Colonic mucosa (tissue), 4 donors: ENCODE measurements around the gene ANKRD31. TPM values are rescaled to one million over a fixed set of nuclear protein-coding genes. Genes with fewer than 3 reads are reported as not detected.
A peak's percentile ranks its signal among the peaks of the same experiment; 100 is the strongest.
"Not testable (repeated sequence)": the region's sequence is repeated elsewhere in the genome, so short reads cannot be mapped to it uniquely, and the experiment has no call there.

Experiments
- DNase-seq: peaks from one replicate; pipeline ENCODE4 v3.0.0-alpha.2; 2020
- H3K27ac ChIP-seq: fragments of 200-600 bp; one replicate; pipeline ENCODE4 v1.8.0; 2021
- H3K27me3 ChIP-seq: fragments of 200-600 bp; one replicate; pipeline ENCODE4 v1.8.0; 2021
- H3K36me3 ChIP-seq: fragments of 200-600 bp; one replicate; pipeline ENCODE4 v1.8.0; 2021
- H3K4me1 ChIP-seq: fragments of 200-600 bp; one replicate; pipeline ENCODE4 v1.8.0; 2021; ENCODE audit warnings: mild to moderate bottlenecking
- H3K4me3 ChIP-seq: fragments of 200-600 bp; one replicate; pipeline ENCODE4 v1.8.0; 2021
- H3K9ac ChIP-seq, 2 donors: one replicate each; pipeline ENCODE4 v1.7.0; 2013; ENCODE audit warnings: control low read depth in 2 of 2, low read depth in 2 of 2, low read length in 2 of 2
- H3K9me3 ChIP-seq: fragments of 200-600 bp; one replicate; pipeline ENCODE4 v1.8.0; 2021
- CTCF ChIP-seq: fragments of 200-600 bp; IDR thresholded peaks from one replicate; pipeline ENCODE4 v1.8.0; 2022; ENCODE audit warnings: antibody characterized with exemption, mild to moderate bottlenecking
- intact Hi-C: fragments of 100-400 bp; cut with DNase I; formaldehyde crosslinking; loops from one replicate; pipeline ENCODE4 v1.14.1; 2022
- total RNA-seq, 2 donors: library from RNA; stranded (reverse); fragmentation: NEBNext Ultra II Directional in 1 of 2; extraction: Animal tissue kit (Norgen Biotek cat#: 25700) in 1 of 2; gene quantifications; one replicate each; pipeline ENCODE4 v1.2.1, GENCODE V29; 2021
- donor health status: healthy.
- donor health status: DM: no; HTN: no; CAD: no.
- donor health status: DM: no; HTN: no; CAD: no.

Gene ANKRD31
- total RNA-seq, 2 donors from 2014 or later: 0.05 TPM

GRCh38 chr5:75279321-75279720 lies 42.6 kb upstream of the ANKRD31 start:
- Histone ChIP-seq H3K27ac (no peak overlapping the region), H3K27me3 (no peaks in the 10 kb centered on the region), H3K9ac (no peak overlapping the region), H3K9me3 (no peaks in the 10 kb centered on the region), H3K36me3 (no peaks in the 10 kb centered on the region), H3K4me3 (no peak overlapping the region), H3K4me1 (peaks cover 5% of the 10 kb centered on the region)
- TF ChIP-seq CTCF: no peak
- intact Hi-C loops: no loop called here
- DNase-seq: no peak

GRCh38 chr5:75277463-75277862 lies 40.8 kb upstream of the ANKRD31 start:
- Histone ChIP-seq H3K36me3 (no peaks in the 10 kb centered on the region), H3K4me3 (no peak overlapping the region), H3K9me3 (no peaks in the 10 kb centered on the region), H3K4me1 (peaks cover 5% of the 10 kb centered on the region), H3K27me3 (no peaks in the 10 kb centered on the region), H3K27ac (peak overlapping the region; percentile 49), H3K9ac (no peak overlapping the region)
- intact Hi-C loops: no loop called here
- peak; percentile 68 for DNase-seq
- TF ChIP-seq CTCF: no peak

GRCh38 chr5:75275756-75276155 lies 39.1 kb upstream of the ANKRD31 start:
- Histone ChIP-seq H3K36me3 (no peaks in the 10 kb centered on the region), H3K27ac (no peak overlapping the region), H3K27me3 (no peaks in the 10 kb centered on the region), H3K9ac (no peak overlapping the region), H3K4me1 (peaks cover 5% of the 10 kb centered on the region), H3K4me3 (no peak overlapping the region), H3K9me3 (no peaks in the 10 kb centered on the region)
- DNase-seq: no peak
- TF ChIP-seq CTCF: no peak
- intact Hi-C loops: no loop called here

- Histone ChIP-seq H3K27me3 (no peaks in the 10 kb centered on the region), H3K36me3 (no peaks in the 10 kb centered on the region), H3K4me3 (no peak overlapping the region), H3K4me1 (peaks cover 5% of the 10 kb centered on the region), H3K9me3 (no peaks in the 10 kb centered on the region), H3K9ac (peak overlapping the region in 1 of 2 donors; percentile 40), H3K27ac (no peak overlapping the region)
- intact Hi-C loops: no loop called here
- no peak for TF ChIP-seq CTCF
- DNase-seq: no peak
Measured at GRCh38 chr5:75275147-75275546, 38.5 kb upstream of the ANKRD31 start.

- H3K36me3 ChIP-seq: no peaks in the 10 kb centered on the region
- no peaks in the 10 kb centered on the region for H3K27me3 ChIP-seq
- peak overlapping the region in 1 of 2 donors; percentile 40 for H3K9ac ChIP-seq
- H3K4me1 ChIP-seq: peaks cover 5% of the 10 kb centered on the region
- H3K27ac ChIP-seq: no peak overlapping the region
- intact Hi-C loops: no loop called here
- no peak for TF ChIP-seq CTCF
- DNase-seq: no peak
- no peak overlapping the region for H3K4me3 ChIP-seq
- no peaks in the 10 kb centered on the region for H3K9me3 ChIP-seq
Measured at GRCh38 chr5:75274486-75274885, 37.8 kb upstream of the ANKRD31 start.

GRCh38 chr5:75270605-75271004 lies 33.9 kb upstream of the ANKRD31 start:
- H3K4me3 ChIP-seq, H3K27me3 ChIP-seq, H3K9me3 ChIP-seq, H3K9ac ChIP-seq, H3K27ac ChIP-seq, H3K4me1 ChIP-seq, intact Hi-C loops, H3K36me3 ChIP-seq, DNase-seq: not testable (repeated sequence)
